GM18909 (cell line): Measurements from ENCODE around the gene FCMR.

Source experiments
- ATAC-seq: cut with Tn5 transposase; IDR thresholded peaks from one replicate; pipeline ENCODE4 v1.9.1; 2021; ENCODE audit warnings: mild to moderate bottlenecking; ENCODE audit not compliant: unreplicated experiment, poor library complexity

The FCMR gene

DNA sequence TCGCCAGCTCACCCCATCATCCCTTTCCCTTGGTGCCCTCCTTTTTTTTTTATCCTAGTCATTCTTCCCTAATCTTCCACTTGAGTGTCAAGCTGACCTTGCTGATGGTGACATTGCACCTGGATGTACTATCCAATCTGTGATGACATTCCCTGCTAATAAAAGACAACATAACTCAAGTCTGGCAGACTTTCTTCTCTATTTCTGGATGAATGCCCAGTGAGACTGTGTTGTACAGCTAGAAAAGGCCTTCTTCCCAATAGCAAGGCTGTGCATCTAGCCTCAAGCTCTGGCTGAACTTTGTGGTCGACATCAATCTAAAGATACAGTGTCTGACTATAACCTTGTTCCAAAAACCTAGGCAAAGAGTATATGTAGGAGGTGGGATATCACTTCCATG, 18.1 kb downstream of the FCMR start:
- no peak for ATAC-seq

GRCh38 chr1:206902702-206903101, 19.0 kb downstream of the FCMR start:
- ATAC-seq = no peak

GRCh38 chr1:206901944-206902343, 19.8 kb downstream of the FCMR start:
- ATAC-seq = no peak

DNA sequence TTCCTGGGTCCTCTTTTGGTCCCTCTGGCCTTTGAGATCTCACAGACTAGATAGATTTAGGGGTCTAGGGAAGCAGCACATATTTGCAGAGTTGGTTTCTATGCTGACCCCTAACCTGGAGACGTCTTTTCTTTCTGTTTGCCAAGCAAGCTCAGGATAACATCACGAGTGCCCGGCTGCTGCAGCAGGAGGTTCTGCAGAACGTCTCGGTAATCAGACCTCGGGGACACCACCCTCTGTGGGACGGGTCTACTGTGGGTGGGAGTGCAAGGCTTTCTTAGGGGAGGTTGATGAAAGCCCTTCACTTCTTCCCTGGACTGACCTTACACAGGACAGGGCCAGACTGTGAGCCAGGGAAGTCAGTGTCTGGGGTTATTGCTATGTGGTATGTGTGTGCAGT, 21.6 kb downstream of the FCMR start:
- no peak for ATAC-seq

DNA sequence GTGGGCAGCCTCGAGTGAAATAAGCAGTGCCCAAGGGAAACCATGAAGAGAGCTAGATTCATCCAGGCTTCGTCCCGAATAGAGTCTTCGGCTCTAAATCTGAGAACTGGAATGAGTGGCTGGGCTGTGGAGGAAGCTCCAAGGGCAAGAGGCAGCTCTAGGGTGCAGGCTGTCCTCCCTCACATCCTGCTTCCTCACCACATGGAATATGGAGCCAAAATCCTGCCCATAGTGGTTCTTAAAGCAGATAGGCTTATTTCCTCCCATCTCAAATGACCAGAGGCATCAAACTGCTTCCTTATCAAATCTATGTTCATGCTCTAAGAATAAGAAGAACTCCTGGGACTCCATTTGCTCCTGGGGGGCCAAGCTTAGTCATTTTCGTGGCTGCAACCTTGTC, 22.0 kb downstream of the FCMR start:
- ATAC-seq = no peak

GRCh38 chr1:206898915-206899431, 22.8 kb downstream of the FCMR start:
- no peak for ATAC-seq

GRCh38 chr1:206898089-206898914, 23.4 kb downstream of the FCMR start:
- ATAC-seq = no peak

GRCh38 chr1:206897175-206897574, 24.6 kb downstream of the FCMR start, which contains the start of gene IL24:
Gene IL24 (plus strand): TSS chr1:206897443. CDS start chr1:206897833, 390 bp downstream.
- ATAC-seq = no peak

DNA sequence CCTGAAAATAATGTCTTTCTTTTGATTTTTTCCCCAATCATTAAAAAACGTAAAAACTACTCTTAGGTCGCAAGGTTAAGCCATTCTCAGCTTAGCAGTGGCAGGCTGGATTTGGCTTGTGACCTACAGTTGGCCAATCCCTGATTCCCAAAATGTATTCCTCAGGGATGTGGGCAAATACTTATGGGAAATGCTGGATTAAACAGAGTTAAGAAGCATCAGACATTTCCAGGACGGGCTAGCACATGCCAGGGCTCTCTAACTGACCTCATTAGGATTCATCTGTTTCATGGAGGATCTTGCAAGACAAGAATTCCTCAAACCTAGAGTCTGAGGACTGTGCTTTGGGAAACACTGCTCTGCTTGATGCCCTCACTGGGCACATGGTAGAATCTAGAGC, 25.5 kb downstream of the FCMR start:
- ATAC-seq = no peak

GRCh38 chr1:206895837-206896242, 25.9 kb downstream of the FCMR start:
- no peak for ATAC-seq

DNA sequence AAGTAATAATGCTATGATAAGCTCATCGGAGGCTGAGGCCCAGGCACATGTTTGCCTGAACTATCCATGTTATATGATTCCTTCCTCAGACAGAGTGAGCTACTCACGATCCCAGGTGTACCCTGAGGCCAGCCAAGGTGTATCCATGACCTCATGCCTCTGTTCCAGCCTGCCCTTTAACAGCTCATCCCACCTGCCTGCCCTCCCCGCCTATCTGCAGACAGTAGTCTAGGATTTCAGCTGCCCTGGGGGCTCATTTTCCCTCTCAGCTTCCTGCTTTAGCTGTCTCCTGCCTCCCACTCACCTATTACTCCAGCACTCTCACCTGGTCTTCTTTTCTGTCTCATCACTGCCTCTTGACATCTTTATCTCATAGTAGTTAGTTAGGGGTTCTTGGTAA, 26.4 kb downstream of the FCMR start:
- ATAC-seq = no peak

DNA sequence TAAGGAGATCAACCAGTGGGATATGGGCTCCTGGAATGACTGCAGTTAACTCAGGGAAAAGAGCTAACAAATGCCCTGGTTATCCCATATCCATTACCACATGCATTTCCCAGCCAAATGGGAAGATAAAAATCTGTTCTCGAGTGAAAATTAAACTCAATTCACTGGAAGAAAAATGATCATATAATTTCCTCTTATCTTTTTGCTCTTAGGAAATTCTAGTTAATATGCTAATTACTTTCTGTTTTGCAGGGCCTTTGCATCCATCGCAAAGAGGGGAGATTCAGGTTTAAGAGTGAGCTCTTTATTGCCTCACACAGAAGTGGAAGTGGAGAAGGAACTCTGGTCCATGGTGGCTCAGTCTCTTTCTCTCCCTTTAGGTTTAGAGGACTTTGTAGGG, 28.4 kb downstream of the FCMR start:
- ATAC-seq = no peak

- no peak for ATAC-seq
Measured at GRCh38 chr1:206892351-206892984, 29.3 kb downstream of the FCMR start.

DNA sequence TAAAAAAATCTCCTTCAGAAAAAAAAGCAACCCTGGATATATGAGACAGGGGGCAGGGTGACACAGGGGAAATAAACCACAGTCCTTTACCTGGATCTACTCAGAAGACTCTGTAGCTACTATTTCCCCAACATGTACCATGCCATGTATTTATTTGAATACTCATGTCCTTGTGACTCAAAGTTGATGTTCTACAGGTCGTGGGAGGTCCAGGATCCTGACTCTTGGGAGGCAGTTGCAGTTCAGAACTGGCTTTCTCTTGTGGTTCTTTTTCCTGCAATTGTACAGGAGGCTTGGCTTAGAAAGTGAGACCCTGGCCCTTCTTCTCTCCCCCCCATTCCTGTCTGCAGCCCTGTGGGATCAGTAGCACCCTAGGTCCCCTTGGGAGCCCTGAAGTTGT, 30.3 kb downstream of the FCMR start:
- ATAC-seq = no peak

DNA sequence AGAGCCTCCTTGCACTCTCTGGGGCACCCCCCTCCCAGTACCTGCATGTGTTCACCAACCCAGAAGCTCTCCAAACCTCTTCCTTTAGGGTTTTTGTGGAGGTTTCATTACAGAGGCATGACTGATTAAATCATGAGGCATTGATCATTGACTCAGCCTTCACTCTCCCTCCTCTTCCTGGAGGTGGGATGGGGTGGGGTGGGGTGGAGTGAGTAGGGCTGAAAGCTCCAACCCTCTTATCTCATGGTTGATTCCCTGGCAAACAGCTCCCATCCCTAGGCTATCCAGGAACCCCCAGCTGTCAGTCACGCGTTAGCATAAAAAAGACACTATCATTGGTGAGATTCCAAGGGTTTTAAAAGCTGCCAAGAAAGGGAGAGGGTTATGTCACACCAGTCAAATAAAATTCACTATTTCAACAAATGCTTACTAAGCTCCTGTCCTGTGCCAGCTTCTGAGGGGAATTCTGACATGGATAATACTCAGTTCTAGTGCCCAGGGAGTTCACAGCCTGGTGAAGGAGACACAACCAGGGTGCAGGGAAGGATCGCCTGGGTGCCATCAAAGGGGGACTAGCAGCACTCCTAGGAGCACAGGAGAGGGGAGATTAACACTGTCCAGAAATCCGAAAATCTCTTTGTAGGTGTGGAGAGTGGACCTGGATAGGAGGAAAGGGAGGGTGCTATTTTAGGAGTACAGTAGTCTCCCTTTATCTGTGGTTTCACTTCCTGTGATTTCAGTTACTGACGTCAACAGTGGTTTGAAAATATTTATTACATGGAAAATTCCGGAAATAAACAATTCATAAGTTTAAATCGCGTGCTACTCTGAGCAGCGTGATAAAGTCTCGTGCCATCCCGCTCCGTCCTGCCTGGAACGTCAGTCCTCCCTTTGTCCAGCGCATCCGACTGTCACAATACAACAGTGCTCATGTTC, 31.3 kb downstream of the FCMR start:
- no peak for ATAC-seq

GRCh38 chr1:206887701-206888100, 34.0 kb downstream of the FCMR start:
- no peak for ATAC-seq

DNA sequence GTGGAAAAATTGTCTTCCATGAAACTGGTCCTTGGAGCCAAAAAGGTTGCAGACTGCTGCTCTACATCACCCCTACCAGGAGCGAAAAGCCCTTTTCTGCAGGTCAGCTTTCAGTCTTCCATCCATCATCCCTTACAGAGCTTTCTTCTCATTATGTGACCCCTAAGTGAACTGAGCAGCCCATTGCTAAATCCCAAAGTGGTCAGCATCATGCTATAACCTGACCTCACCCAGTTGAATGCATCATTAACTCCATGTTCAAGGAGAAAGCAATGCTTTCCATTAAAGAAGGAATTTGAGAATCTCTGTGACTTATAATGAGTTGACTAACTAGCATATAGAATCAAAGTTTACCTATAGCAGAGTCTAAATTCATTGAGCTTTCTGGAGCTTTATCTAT, 34.9 kb downstream of the FCMR start:
- ATAC-seq = no peak

- ATAC-seq = no peak
Measured at GRCh38 chr1:206885341-206886060, 36.2 kb downstream of the FCMR start.

- no peak for ATAC-seq
Measured at GRCh38 chr1:206883876-206884275, 37.9 kb downstream of the FCMR start.

DNA sequence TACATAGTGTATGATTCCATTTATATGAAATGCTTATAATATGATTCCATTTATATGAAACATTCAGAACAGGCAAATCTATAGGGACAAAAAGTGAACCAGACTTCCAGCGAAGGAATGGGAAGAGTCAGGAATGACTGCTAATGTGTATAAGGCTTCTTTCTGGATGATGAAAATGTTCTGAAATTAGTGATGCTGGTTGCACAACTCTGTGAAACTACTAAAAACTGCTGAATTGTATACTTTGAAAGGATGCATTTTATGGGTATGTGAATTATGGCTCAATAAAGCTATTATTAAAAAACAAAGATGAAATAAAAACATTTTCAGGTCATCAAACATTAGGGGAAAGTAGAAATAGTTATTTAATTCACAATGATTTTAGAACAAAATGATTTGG, 38.6 kb downstream of the FCMR start:
- no peak for ATAC-seq
